HG03060 (cell line): Measurements from ENCODE around the gene ASAP2.

Experiments used
- ATAC-seq: cut with Tn5 transposase; IDR thresholded peaks from one replicate; pipeline ENCODE4 v1.9.1; 2021; ENCODE audit warnings: low read depth, moderate number of reproducible peaks; ENCODE audit not compliant: unreplicated experiment

ASAP2 gene

GRCh38 chr2:9445089-9445488 is 238.5 kb downstream of the ASAP2 start:
- no peak for ATAC-seq

DNA sequence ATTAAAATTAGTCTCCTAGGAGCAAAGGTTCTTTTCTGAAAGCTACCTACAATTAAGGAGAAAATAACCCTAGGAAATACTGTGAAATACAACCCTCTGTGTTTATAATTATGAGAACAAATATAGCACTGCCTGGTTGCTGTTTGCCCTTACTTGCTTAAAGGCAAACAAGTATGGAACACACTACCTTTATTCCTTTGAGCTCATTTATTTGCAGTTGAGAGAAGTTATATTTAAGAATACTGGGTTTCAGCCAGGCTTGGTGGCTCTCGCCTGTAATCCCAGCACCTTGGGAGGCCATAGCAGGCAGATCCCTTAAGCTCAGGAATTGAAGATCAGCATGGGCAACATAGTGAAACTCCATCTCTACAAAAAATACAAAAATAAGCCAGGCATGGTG is 244.6 kb downstream of the ASAP2 start:
- ATAC-seq, result no peak
